OCI-LY7 (cell line): ENCODE data around the gene AKAP7. TPM values are rescaled to one million over a fixed set of nuclear protein-coding genes. Genes with fewer than 3 reads are reported as not detected.

ENCODE experiments used
- BruUV-seq: library from RNA; stranded (reverse); fragments of 400-500 nt; replicated peaks from 2 replicates; lab custom pipeline; 2021; lab: Mats Ljungman, UMichigan
- CTCF ChIA-PET: fragments of 300-600 bp; sonication (Branson Sonifier 250); formaldehyde crosslinking; loops from one replicate; lab custom pipeline; 2022; ENCODE audit warnings: antibody characterized with exemption; ENCODE audit not compliant: unreplicated experiment; lab: Charles Lee
- POLR2A ChIA-PET: fragments of 300-600 bp; sonication (Branson Sonifier 250); formaldehyde crosslinking; loops from one replicate; lab custom pipeline; 2022; ENCODE audit warnings: antibody characterized with exemption; lab: Charles Lee
- DNase-seq: peaks from one replicate; pipeline ENCODE4 v3.0.0-alpha.2; 2015; ENCODE audit warnings: low spot score
- H2AFZ ChIP-seq: fragments of 200-600 bp; sonication (generic), shearing (Covaris generic); 2 replicates; pipeline ENCODE4 v1.6.1; 2014; ENCODE audit warnings: mild to moderate bottlenecking, antibody characterized with exemption, low read length, moderate library complexity
- H3K27ac ChIP-seq: fragments of 200-600 bp; sonication (generic); 2 replicates; pipeline ENCODE4 v1.5.1; 2014; ENCODE audit warnings: mixed run types, low read depth, mild to moderate bottlenecking, moderate library complexity, low read length, inconsistent platforms; ENCODE audit not compliant: poor library complexity, severe bottlenecking
- H3K36me3 ChIP-seq: fragments of 200-600 bp; sonication (generic); 2 replicates; pipeline ENCODE4 v1.6.1; 2014; ENCODE audit warnings: mild to moderate bottlenecking, antibody characterized with exemption, low read length, moderate library complexity, mixed read lengths; ENCODE audit not compliant: insufficient read depth
- H3K4me1 ChIP-seq: fragments of 200-600 bp; sonication (generic); 2 replicates; pipeline ENCODE4 v1.5.1; 2014; ENCODE audit warnings: mild to moderate bottlenecking, low read length; ENCODE audit not compliant: insufficient read depth, poor library complexity, severe bottlenecking
- H3K4me2 ChIP-seq: fragments of 200-600 bp; sonication (generic); 2 replicates; pipeline ENCODE4 v1.6.1; 2014; ENCODE audit warnings: mild to moderate bottlenecking, low read length
- H3K4me3 ChIP-seq: fragments of 200-600 bp; sonication (generic); 2 replicates; pipeline ENCODE4 v1.5.1; 2014; ENCODE audit warnings: mild to moderate bottlenecking, low read depth, low read length; ENCODE audit not compliant: poor library complexity, severe bottlenecking
- H3K79me2 ChIP-seq: fragments of 200-600 bp; sonication (generic); 2 replicates; pipeline ENCODE4 v1.6.1; 2016; ENCODE audit warnings: low read depth, mild to moderate bottlenecking, low read length, moderate library complexity, mixed read lengths; ENCODE audit not compliant: insufficient read depth
- H3K9me2 ChIP-seq: fragments of 200-600 bp; sonication (generic); 2 replicates; pipeline ENCODE4 v1.6.1; 2016; ENCODE audit warnings: mild to moderate bottlenecking, low read length, mixed read lengths; ENCODE audit not compliant: insufficient read depth
- H3K9me3 ChIP-seq: fragments of 200-600 bp; sonication (generic); 2 replicates; pipeline ENCODE4 v1.6.1; 2014; ENCODE audit warnings: mild to moderate bottlenecking, mixed run types, low read length, mixed read lengths
- H4K20me1 ChIP-seq: fragments of 200-600 bp; sonication (generic); 2 replicates; pipeline ENCODE4 v1.6.1; 2014; ENCODE audit warnings: mild to moderate bottlenecking, antibody characterized with exemption, low read length, moderate library complexity, mixed read lengths; ENCODE audit not compliant: insufficient read depth
- EZH2phosphoT487 ChIP-seq: fragments of 200-600 bp; sonication (generic); IDR thresholded peaks from 2 replicates; pipeline ENCODE4 v1.6.1; 2018; ENCODE audit warnings: low read depth, borderline replicate concordance, mild to moderate bottlenecking, mixed run types, antibody characterized with exemption, low read length, moderate library complexity, mixed read lengths
- intact Hi-C: fragments of 100-400 bp; cut with micrococcal nuclease; formaldehyde crosslinking; loops from one replicate; pipeline ENCODE4 v1.10.0; 2022; ENCODE audit not compliant: unreplicated experiment
- total RNA-seq, 2 experiments: library from RNA; depleted of rRNA in 1 of 2; stranded (reverse); fragments of >200 nt in 1 of 2; shearing (Covaris generic) in 1 of 2; gene quantifications; 2 replicates each; pipeline ENCODE4 v1.2.3, GENCODE V29; 2014 to 2022
- TF ChIP-seq, protein P1 (sequence below): fragments of 200-600 bp; sonication (generic); conservative IDR thresholded peaks from 2 replicates; pipeline ENCODE4 v1.5.1; 2014; ENCODE audit warnings: mild to moderate bottlenecking, antibody characterized with exemption, low read length, moderate library complexity, mixed read lengths

Gene AKAP7
- total RNA-seq, 2 experiments from 2014 or later = 5.6 to 6.9 TPM

- no peaks in the 10 kb centered on the region for H4K20me1 ChIP-seq
- H3K9me3 ChIP-seq = peaks cover 5% of the 10 kb centered on the region; the same call in 1 of the 2 replicates
- CTCF ChIA-PET = no interaction called here
- intact Hi-C loops = no loop called here
- no peak overlapping the region for H3K4me3 ChIP-seq
- POLR2A ChIA-PET = interaction anchor here (1.1 kb wide), 1 partner anchor 153 kb away, joined by 3 read pairs; no protein-coding TSS in a partner anchor
- TF ChIP-seq, protein P1, sequence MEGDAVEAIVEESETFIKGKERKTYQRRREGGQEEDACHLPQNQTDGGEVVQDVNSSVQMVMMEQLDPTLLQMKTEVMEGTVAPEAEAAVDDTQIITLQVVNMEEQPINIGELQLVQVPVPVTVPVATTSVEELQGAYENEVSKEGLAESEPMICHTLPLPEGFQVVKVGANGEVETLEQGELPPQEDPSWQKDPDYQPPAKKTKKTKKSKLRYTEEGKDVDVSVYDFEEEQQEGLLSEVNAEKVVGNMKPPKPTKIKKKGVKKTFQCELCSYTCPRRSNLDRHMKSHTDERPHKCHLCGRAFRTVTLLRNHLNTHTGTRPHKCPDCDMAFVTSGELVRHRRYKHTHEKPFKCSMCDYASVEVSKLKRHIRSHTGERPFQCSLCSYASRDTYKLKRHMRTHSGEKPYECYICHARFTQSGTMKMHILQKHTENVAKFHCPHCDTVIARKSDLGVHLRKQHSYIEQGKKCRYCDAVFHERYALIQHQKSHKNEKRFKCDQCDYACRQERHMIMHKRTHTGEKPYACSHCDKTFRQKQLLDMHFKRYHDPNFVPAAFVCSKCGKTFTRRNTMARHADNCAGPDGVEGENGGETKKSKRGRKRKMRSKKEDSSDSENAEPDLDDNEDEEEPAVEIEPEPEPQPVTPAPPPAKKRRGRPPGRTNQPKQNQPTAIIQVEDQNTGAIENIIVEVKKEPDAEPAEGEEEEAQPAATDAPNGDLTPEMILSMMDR = no peak
- H3K79me2 ChIP-seq = no peaks in the 10 kb centered on the region
- no peaks in the 10 kb centered on the region for H3K9me2 ChIP-seq
- no peak for DNase-seq
- BruUV-seq = no TSS peak
- H3K4me1 ChIP-seq = peaks cover 20% of the 10 kb centered on the region
- H3K27ac ChIP-seq = no peak overlapping the region
- no peak overlapping the region for H3K4me2 ChIP-seq
- no peaks in the 10 kb centered on the region for H3K36me3 ChIP-seq
- no peak overlapping the region for H2AFZ ChIP-seq
Observed at GRCh38 chr6:131112249-131112648, 23.0 kb upstream of the AKAP7 start.

DNA sequence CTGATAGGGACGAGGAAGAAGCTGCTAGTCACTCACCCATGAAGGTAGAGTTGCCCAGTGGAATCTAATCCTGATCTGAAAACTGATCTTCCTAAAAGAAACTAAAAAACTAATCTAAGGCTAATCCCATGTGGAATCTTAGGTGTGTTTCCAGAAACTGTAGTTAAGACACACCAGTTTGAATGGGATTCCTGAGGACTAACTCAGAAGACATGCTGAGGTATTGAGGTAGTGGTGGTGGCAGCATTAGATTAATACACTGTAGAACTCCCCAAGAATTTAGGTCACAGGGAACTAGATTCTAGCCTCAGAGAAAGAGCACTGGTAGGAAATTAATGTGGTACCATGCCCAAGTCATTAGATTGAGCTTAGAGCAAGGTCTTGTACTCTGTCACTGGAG lies 19.6 kb upstream of the AKAP7 start:
- H3K27ac ChIP-seq = no peak overlapping the region
- H3K36me3 ChIP-seq = no peaks in the 10 kb centered on the region
- POLR2A ChIA-PET = interaction anchor here (0.6 to 1.0 kb wide), 3 partner anchors 13 to 54 kb away, joined by 3 read pairs; no protein-coding TSS in a partner anchor
- no peaks in the 10 kb centered on the region for H4K20me1 ChIP-seq
- no peak for TF ChIP-seq EZH2phosphoT487
- TF ChIP-seq, protein P1 = no peak
- DNase-seq = no peak
- no peaks in the 10 kb centered on the region for H3K4me1 ChIP-seq
- peaks cover 14% of the 10 kb centered on the region; the same call in 1 of the 2 replicates for H3K9me3 ChIP-seq
- BruUV-seq = no TSS peak
- H2AFZ ChIP-seq = peak overlapping the region; percentile 73
- no peaks in the 10 kb centered on the region for H3K79me2 ChIP-seq
- CTCF ChIA-PET = interaction anchor here (1.2 kb wide), 1 partner anchor 230 kb away, joined by 5 read pairs; no protein-coding TSS in a partner anchor
- no peak overlapping the region for H3K4me3 ChIP-seq
- no peak overlapping the region for H3K4me2 ChIP-seq
- no peaks in the 10 kb centered on the region for H3K9me2 ChIP-seq
- intact Hi-C loops = loop anchor here (1.0 kb wide), 1 partner anchor 230 kb away; no protein-coding TSS in a partner anchor

DNA sequence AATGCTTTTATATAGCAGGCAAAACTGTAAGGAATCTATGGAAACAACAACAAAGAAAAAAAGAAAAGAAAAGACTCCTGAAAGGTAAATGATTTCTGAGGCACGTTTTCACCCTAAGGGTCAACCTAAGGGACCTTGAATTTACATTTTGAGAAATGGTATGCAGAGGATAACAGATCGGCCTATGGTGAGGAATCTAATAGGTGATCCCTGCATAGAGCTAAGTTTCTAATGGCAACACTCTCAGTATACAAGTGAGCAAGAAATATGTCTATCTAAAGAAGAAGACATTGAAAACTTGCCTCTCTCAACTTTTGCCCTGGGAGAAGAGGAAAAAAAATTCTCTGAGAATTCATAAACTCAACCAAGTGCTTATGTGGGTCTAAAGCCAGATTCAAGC lies 18.9 kb upstream of the AKAP7 start:
- intact Hi-C loops = loop anchor here (1.0 kb wide), 1 partner anchor 231 kb away; no protein-coding TSS in a partner anchor
- POLR2A ChIA-PET = interaction anchor here (0.6 to 1.0 kb wide), 6 partner anchors 21 to 356 kb away, joined by 3 to 4 read pairs (median 3); no protein-coding TSS in a partner anchor
- DNase-seq = no peak
- Histone ChIP-seq H3K36me3 (no peaks in the 10 kb centered on the region), H3K4me1 (no peaks in the 10 kb centered on the region), H3K4me3 (no peak overlapping the region), H3K79me2 (no peaks in the 10 kb centered on the region), H3K9me2 (no peaks in the 10 kb centered on the region), H4K20me1 (no peaks in the 10 kb centered on the region), H3K9me3 (peaks cover 14% of the 10 kb centered on the region; the same call in 1 of the 2 replicates), H2AFZ (no peak overlapping the region), H3K4me2 (no peak overlapping the region), H3K27ac (no peak overlapping the region)
- no TSS peak for BruUV-seq
- CTCF ChIA-PET = interaction anchor here (0.9 to 1.1 kb wide), 2 partner anchors 32 to 245 kb away, joined by 3 read pairs; no protein-coding TSS in a partner anchor
- no peak for TF ChIP-seq EZH2phosphoT487
- TF ChIP-seq, protein P1 = no peak
